Type B pancreatic cell (in vitro differentiated cells): ENCODE results near the gene RRP9. TPM values are rescaled to one million over a fixed set of nuclear protein-coding genes. Genes with fewer than 3 reads are reported as not detected.
"Not testable (repeated sequence)": the region's sequence is repeated elsewhere in the genome, so short reads cannot be mapped to it uniquely, and the experiment has no call there.

Experiments used
- DNase-seq: peaks from one replicate; pipeline ENCODE4 v3.0.0; 2021; ENCODE audit warnings: mixed read lengths; ENCODE audit not compliant: unreplicated experiment; ENCODE audit errors: extremely low spot score
- H3K27ac Mint-ChIP-seq: 2 replicates; pipeline ENCODE4 v1.8.0; 2021; ENCODE audit warnings: mild to moderate bottlenecking, mixed read lengths
- H3K27me3 Mint-ChIP-seq: 2 replicates; pipeline ENCODE4 v1.8.0; 2021; ENCODE audit warnings: mixed read lengths
- H3K36me3 Mint-ChIP-seq: 2 replicates; pipeline ENCODE4 v1.8.0; 2021; ENCODE audit warnings: mixed read lengths
- H3K4me1 Mint-ChIP-seq: one replicate; pipeline ENCODE4 v1.8.0; 2021; ENCODE audit warnings: mixed read lengths; ENCODE audit not compliant: unreplicated experiment
- H3K4me3 Mint-ChIP-seq: 2 replicates; pipeline ENCODE4 v1.8.0; 2021; ENCODE audit warnings: mild to moderate bottlenecking, mixed read lengths
- H3K9me3 Mint-ChIP-seq: 2 replicates; pipeline ENCODE4 v1.8.0; 2021; ENCODE audit warnings: mixed read lengths
- CTCF ChIP-seq: fragments of 200-600 bp; sonication (generic); conservative IDR thresholded peaks from 2 replicates; pipeline ENCODE4 v1.5.0; 2021; ENCODE audit warnings: antibody characterized with exemption, mild to moderate bottlenecking
- total RNA-seq: library from RNA; stranded (reverse); gene quantifications from 2 replicates; pipeline ENCODE4 v1.2.1, GENCODE V29; 2021; ENCODE audit warnings: low replicate concordance

The RRP9 gene
- total RNA-seq, 1 donor from 2014 or later: 30.0 TPM

DNA sequence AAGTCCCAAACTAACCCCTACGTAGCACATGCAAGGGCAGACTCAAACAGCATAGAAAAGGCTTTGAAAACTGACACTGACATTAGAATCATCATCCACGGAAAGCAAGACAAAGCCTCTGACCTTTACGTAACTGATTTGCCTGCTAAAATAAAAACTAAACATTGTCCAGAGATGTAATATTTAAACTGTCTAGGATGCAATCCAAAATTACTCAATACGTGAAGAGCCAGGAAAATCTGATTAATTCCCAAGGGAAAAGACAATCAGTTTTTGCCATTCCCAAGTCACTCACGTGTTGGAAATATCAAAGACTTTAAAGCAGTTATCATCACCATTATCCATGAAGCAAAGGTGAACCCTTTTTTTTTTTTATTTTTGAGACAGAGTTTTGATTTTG is 25.3 kb downstream of the RRP9 start:
- Mint-ChIP-seq H3K36me3 (no peaks in the 10 kb centered on the region), H3K4me3 (no peak overlapping the region)
- no peak for DNase-seq

GRCh38 chr3:51908026-51908425 is 33.7 kb downstream of the RRP9 start:
- Mint-ChIP-seq H3K27me3 (no peaks in the 10 kb centered on the region), H3K9me3 (peaks cover 12% of the 10 kb centered on the region), H3K4me1 (no peaks in the 10 kb centered on the region), H3K27ac (no peak overlapping the region), H3K4me3 (no peak overlapping the region), H3K36me3 (no peaks in the 10 kb centered on the region)
- DNase-seq: no peak
- no peak for TF ChIP-seq CTCF

More for the DNA sequence above, 25.3 kb downstream of the RRP9 start:
- no peak for TF ChIP-seq CTCF
- peaks cover 3% of the 10 kb centered on the region for H3K27me3 Mint-ChIP-seq
- H3K9me3 Mint-ChIP-seq: no peaks in the 10 kb centered on the region
- H3K4me1 Mint-ChIP-seq: no peaks in the 10 kb centered on the region
- H3K27ac Mint-ChIP-seq: no peak overlapping the region

DNA sequence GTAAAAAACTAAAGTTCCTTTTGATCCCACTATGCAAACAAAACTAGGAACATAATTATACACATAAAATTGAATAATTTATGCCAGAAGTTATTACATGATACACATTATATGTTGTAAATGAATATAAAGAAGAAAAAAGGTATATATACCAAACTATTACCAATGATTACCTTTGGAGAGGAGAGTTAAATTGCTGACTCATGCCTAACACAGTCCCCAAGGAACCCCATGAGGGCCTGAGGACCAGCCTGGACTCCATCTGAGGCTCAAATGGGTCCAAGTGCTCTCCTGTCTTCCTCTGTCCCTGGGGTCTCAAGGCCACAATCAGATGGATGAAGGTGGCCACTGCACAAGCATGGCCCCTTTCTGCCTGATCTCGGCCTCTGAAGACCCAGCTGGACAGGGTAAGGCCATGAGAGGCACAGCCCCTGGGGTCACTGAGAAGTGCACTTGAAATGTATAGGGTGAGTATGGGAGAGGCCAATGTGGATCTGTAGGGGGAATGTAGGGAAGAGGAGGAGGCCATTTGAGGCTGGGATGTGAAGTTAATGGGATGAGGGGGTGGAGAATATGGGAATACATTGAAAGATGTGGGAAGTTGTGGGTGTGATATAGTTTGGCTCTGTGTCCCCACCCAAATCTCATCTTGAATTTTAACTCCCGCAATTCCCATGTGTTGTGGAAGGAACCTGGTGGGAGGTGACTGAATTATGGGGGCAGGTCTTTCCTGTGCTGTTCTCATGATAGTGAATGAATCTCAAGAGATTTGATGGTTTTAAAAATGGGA is 37.5 kb downstream of the RRP9 start:
- no peak for TF ChIP-seq CTCF
- DNase-seq: no peak
- peaks cover 12% of the 10 kb centered on the region for H3K9me3 Mint-ChIP-seq
- H3K36me3 Mint-ChIP-seq: no peaks in the 10 kb centered on the region
- peaks cover 16% of the 10 kb centered on the region for H3K27me3 Mint-ChIP-seq
- no peak overlapping the region for H3K4me3 Mint-ChIP-seq
- no peaks in the 10 kb centered on the region for H3K4me1 Mint-ChIP-seq
- H3K27ac Mint-ChIP-seq: no peak overlapping the region

DNA sequence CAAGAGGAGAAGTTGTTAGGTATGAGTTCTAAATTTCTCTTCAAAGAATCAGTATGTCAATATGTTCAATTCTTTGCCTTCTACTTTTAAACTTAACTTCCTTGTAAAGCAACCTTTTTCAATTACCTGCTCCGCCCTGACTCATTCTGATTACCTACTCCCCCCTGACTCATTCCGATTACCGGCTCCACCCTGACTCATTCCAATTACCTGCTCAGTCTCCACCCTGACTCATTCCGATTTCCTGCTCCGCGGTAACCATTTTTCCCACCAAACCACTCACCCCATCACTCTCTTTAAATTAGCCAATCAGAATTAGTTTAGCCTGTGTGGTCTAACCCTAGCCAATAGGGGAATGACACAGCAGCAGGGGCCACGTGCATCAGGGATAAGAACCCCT is 39.3 kb downstream of the RRP9 start:
- not testable (repeated sequence) for H3K4me1 Mint-ChIP-seq, DNase-seq, H3K9me3 Mint-ChIP-seq, H3K36me3 Mint-ChIP-seq, H3K27ac Mint-ChIP-seq, H3K4me3 Mint-ChIP-seq
- H3K27me3 Mint-ChIP-seq: peaks cover 32% of the 10 kb centered on the region

DNA sequence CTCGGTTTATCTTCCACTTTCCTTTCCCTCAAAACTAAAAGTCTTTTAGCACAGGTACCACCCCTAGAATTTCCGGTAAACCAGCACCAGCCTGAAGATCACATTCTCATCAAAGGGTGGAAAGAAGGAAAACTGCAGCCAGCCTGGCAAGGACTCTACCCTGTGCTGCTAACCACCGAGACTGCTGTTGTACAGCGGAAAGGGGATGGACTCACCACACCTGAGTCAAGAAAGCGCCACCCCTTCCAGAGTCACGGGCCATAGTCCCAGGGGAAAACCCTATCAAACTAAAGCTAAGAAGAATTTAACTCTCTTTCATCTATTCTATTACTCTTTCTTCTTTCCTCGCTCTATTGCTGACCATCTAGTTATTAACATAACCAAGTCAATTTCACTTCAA is 41.7 kb downstream of the RRP9 start:
- not testable (repeated sequence) for H3K4me1 Mint-ChIP-seq, H3K27ac Mint-ChIP-seq, H3K36me3 Mint-ChIP-seq, H3K9me3 Mint-ChIP-seq, H3K4me3 Mint-ChIP-seq, DNase-seq
- peaks cover 47% of the 10 kb centered on the region for H3K27me3 Mint-ChIP-seq

DNA sequence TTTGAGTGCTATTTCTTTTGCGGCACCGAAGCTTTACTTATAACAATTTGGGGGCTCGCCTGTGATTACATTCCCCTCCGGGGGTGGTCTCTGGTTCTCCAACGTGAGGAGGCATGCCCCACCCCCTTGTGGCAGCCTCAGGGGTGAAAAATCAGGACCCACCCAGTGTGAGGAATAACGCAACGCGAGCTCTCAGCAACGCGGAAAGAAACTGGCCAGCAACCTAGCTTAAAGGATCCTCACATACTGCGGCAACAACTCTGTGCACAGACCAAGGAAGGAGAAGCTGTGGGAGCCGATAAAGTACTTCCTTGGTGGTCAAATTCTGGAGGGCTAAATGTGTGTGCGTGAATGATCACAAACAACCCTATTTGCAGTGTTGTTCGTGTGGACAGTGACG is 44.3 kb downstream of the RRP9 start:
- no peak overlapping the region for H3K4me3 Mint-ChIP-seq
- H3K9me3 Mint-ChIP-seq: no peaks in the 10 kb centered on the region
- H3K27me3 Mint-ChIP-seq: peaks cover 47% of the 10 kb centered on the region
- no peaks in the 10 kb centered on the region for H3K4me1 Mint-ChIP-seq
- TF ChIP-seq CTCF: no peak
- H3K36me3 Mint-ChIP-seq: no peaks in the 10 kb centered on the region
- DNase-seq: no peak
- no peak overlapping the region for H3K27ac Mint-ChIP-seq
